ENCODE data around the gene APLF. TPM values are rescaled to one million over a fixed set of nuclear protein-coding genes. Genes with fewer than 3 reads are reported as not detected.

The APLF gene
- total and polyA plus RNA-seq, 2 of the 8 experiments (the other 6 are each of a cell fraction or from before 2014, with no cell fraction given) = 4.4 to 7.3 TPM

- Histone ChIP-seq H2AK5ac (ENCODE audit: low read depth, low read length) (no peak overlapping the region), H3K27ac (ENCODE audit: low read depth, low read length) (no peak overlapping the region), H3K14ac (ENCODE audit: insufficient read length) (no peak overlapping the region), H3K9me3 (ENCODE audit: insufficient read depth in 2 of 2, low read depth in 1 of 2, low read length in 1 of 2) (no peaks in the 10 kb centered on the region), H4K8ac (ENCODE audit: extremely low read depth, insufficient read depth, low read length) (no peak overlapping the region), H2AFZ (ENCODE audit: low read length) (no peak overlapping the region), H3K56ac (replicated peaks; ENCODE audit: insufficient read length, low read depth, low read length) (no peak overlapping the region), H3K79me2 (ENCODE audit: control insufficient read depth in 1 of 2, insufficient read depth in 2 of 2, low read length in 2 of 2) (no peaks in the 10 kb centered on the region), H3K4me2 (ENCODE audit: insufficient read depth in 1 of 2, low read depth in 2 of 2, low read length in 2 of 2) (no peak overlapping the region), H4K91ac (replicated peaks; ENCODE audit: insufficient read length, low read length) (no peak overlapping the region), H3K4ac (replicated peaks; ENCODE audit: insufficient read length, low read depth, low read length) (no peak overlapping the region), H3K79me1 (ENCODE audit: low read depth, low read length) (no peaks in the 10 kb centered on the region), H2BK120ac (replicated peaks; ENCODE audit: low read depth, low read length) (no peak overlapping the region), H3K36me3 (ENCODE audit: control insufficient read depth in 2 of 4, insufficient read depth in 4 of 4, low read length in 3 of 4) (no peaks in the 10 kb centered on the region), H3K23ac (ENCODE audit: insufficient read length) (no peak overlapping the region), H3K4me3 (ENCODE audit: extremely low read depth in 1 of 4, insufficient read depth in 2 of 4, low read depth in 3 of 4, low read length in 4 of 4) (no peak overlapping the region), H4K5ac (ENCODE audit: insufficient read length, low read depth, low read length) (no peak overlapping the region), H2BK12ac (ENCODE audit: low read depth, low read length) (no peak overlapping the region), H2BK15ac (ENCODE audit: low read length) (no peak overlapping the region), H3K27me3 (replicated peaks in 1 of 4; ENCODE audit: control insufficient read depth in 3 of 4, extremely low read depth in 1 of 4, insufficient read depth in 3 of 4, low read length in 3 of 4) (no peaks in the 10 kb centered on the region), H3K4me1 (replicated peaks in 1 of 4; ENCODE audit: control insufficient read depth in 3 of 4, insufficient read depth in 4 of 4, low read length in 3 of 4) (no peaks in the 10 kb centered on the region; a peak in 1 of 7 replicates), H3K23me2 (ENCODE audit: low read depth, low read length) (no peaks in the 10 kb centered on the region), H2BK5ac (ENCODE audit: low read depth, low read length) (no peak overlapping the region), H3K18ac (ENCODE audit: extremely low read depth, low read length) (no peak overlapping the region), H2BK20ac (ENCODE audit: low read length) (no peak overlapping the region), H4K20me1 (replicated peaks in 1 of 2; ENCODE audit: control insufficient read depth in 1 of 2, insufficient read depth in 2 of 2, low read length in 2 of 2) (peaks cover 0 to 2% of the 10 kb centered on the region in 2 experiments), H3K9ac (replicated peaks in 1 of 4; ENCODE audit: extremely low read depth in 1 of 4, low read depth in 3 of 4, low read length in 3 of 4) (no peak overlapping the region)
- POLR2A ChIA-PET (ENCODE audit: partially characterized antibody) = no interaction called here
- DNase-seq (ENCODE audit: low read depth in 1 of 2, low spot score in 2 of 2) (no peak), FAIRE-seq (no peak)
- no peak for TF ChIP-seq KDM5A (IDR thresholded peaks at IDR 0.05; ENCODE audit: low read length)
- no peak for TF ChIP-seq RNF2 (IDR thresholded peaks at IDR 0.05; ENCODE audit: borderline replicate concordance, low read depth, low read length, missing control alignments, poor library complexity, severe bottlenecking)
- TF ChIP-seq GABPA (IDR thresholded peaks at IDR 0.05; ENCODE audit: borderline replicate concordance, insufficient read depth, low read length) = no peak
- no peak for TF ChIP-seq SRF (IDR thresholded peaks at IDR 0.05; ENCODE audit: low read depth, low read length)
- TF ChIP-seq ATF2 (IDR thresholded peaks at IDR 0.05; ENCODE audit: low read length) = no peak
- 85% methylated on average over 3 of the region's 3 CpGs; no CpG with 5 or more reads in 1 of the 2 experiments for WGBS, 2 experiments (ENCODE audit: extremely low coverage in 1 of 2, insufficient coverage in 1 of 2, insufficient read length in 1 of 2, insufficient replicate concordance in 2 of 2, low coverage in 1 of 2, low lambda C conversion rate in 2 of 2, missing lambda C conversion rate in 1 of 2)
- CTCF ChIA-PET (ENCODE audit: partially characterized antibody) = interaction anchor here (1.0 to 2.0 kb wide), 6 partner anchors 9 to 203 kb away, joined by 3 to 8 read pairs (median 3); partner anchors contain the start of gene FBXO48
Observed at GRCh38 chr2:68506170-68506569, 38.8 kb downstream of the APLF start.
